IPS-20b (cell line): ENCODE measurements around the gene SEC61B.

Experiments
- H3K27ac ChIP-seq: one replicate; pipeline ENCODE4 v1.5.1; 2013; ENCODE audit warnings: low read length
- H3K27me3 ChIP-seq: 2 replicates; pipeline ENCODE4 v1.6.1; 2013; ENCODE audit warnings: mild to moderate bottlenecking, low read length, inconsistent platforms; ENCODE audit not compliant: insufficient read depth
- H3K36me3 ChIP-seq: 2 replicates; pipeline ENCODE4 v1.6.1; 2013; ENCODE audit warnings: low read depth, mild to moderate bottlenecking, inconsistent platforms, low read length, moderate library complexity; ENCODE audit not compliant: insufficient read depth
- H3K4me1 ChIP-seq: 2 replicates; pipeline ENCODE4 v1.6.1; 2013; ENCODE audit warnings: mild to moderate bottlenecking, control low read depth, inconsistent platforms, low read length, moderate library complexity; ENCODE audit not compliant: insufficient read depth
- H3K4me3 ChIP-seq: 2 replicates; pipeline ENCODE4 v1.5.1; 2013; ENCODE audit warnings: mild to moderate bottlenecking, low read length, inconsistent platforms
- H3K9ac ChIP-seq: 2 replicates; pipeline ENCODE4 v1.6.1; 2013; ENCODE audit warnings: low read depth, mild to moderate bottlenecking, inconsistent platforms, low read length, moderate library complexity
- H3K9me3 ChIP-seq: 2 replicates; pipeline ENCODE4 v1.6.1; 2013; ENCODE audit warnings: mild to moderate bottlenecking, low read depth, low read length, inconsistent platforms; ENCODE audit not compliant: insufficient read depth

The SEC61B gene

GRCh38 chr9:99244344-99245260 is 22.5 kb downstream of the SEC61B start:
- Histone ChIP-seq H3K9ac (no peak overlapping the region), H3K27me3 (no peaks in the 10 kb centered on the region), H3K9me3 (no peaks in the 10 kb centered on the region), H3K27ac (no peak overlapping the region), H3K36me3 (no peaks in the 10 kb centered on the region), H3K4me3 (no peak overlapping the region), H3K4me1 (no peaks in the 10 kb centered on the region)

- no peaks in the 10 kb centered on the region for H3K36me3 ChIP-seq
- no peaks in the 10 kb centered on the region for H3K4me1 ChIP-seq
- no peak overlapping the region for H3K27ac ChIP-seq
- H3K27me3 ChIP-seq = no peaks in the 10 kb centered on the region
- H3K9me3 ChIP-seq = no peaks in the 10 kb centered on the region
- H3K9ac ChIP-seq = no peak overlapping the region
- no peak overlapping the region for H3K4me3 ChIP-seq
These were observed 27.5 kb downstream of the SEC61B start for GRCh38 chr9:99249619-99250018.

GRCh38 chr9:99251157-99251556 is 29.1 kb downstream of the SEC61B start:
- Histone ChIP-seq H3K27me3 (no peaks in the 10 kb centered on the region), H3K36me3 (no peaks in the 10 kb centered on the region), H3K9ac (no peak overlapping the region), H3K4me3 (no peak overlapping the region), H3K27ac (no peak overlapping the region), H3K9me3 (no peaks in the 10 kb centered on the region), H3K4me1 (no peaks in the 10 kb centered on the region)

- H3K27ac ChIP-seq = no peak overlapping the region
- no peak overlapping the region for H3K9ac ChIP-seq
- no peaks in the 10 kb centered on the region for H3K4me1 ChIP-seq
These were observed 31.1 kb downstream of the SEC61B start for GRCh38 chr9:99253134-99253533.

GRCh38 chr9:99253772-99254431 is 31.8 kb downstream of the SEC61B start:
- Histone ChIP-seq H3K4me3 (no peak overlapping the region), H3K36me3 (no peaks in the 10 kb centered on the region), H3K27me3 (no peaks in the 10 kb centered on the region; the same call in 1 of the 2 replicates), H3K27ac (no peak overlapping the region), H3K9me3 (no peaks in the 10 kb centered on the region), H3K9ac (no peak overlapping the region), H3K4me1 (peaks cover 2% of the 10 kb centered on the region; the same call in 1 of the 2 replicates)

More at GRCh38 chr9:99253134-99253533, 31.1 kb downstream of the SEC61B start:
- Histone ChIP-seq H3K9me3 (no peaks in the 10 kb centered on the region), H3K4me3 (no peak overlapping the region), H3K27me3 (no peaks in the 10 kb centered on the region; the same call in 1 of the 2 replicates), H3K36me3 (no peaks in the 10 kb centered on the region)

- peaks cover 5% of the 10 kb centered on the region; the same call in 1 of the 2 replicates for H3K4me1 ChIP-seq
These were observed 33.6 kb downstream of the SEC61B start for GRCh38 chr9:99255651-99256050.

GRCh38 chr9:99257723-99258389 is 35.8 kb downstream of the SEC61B start:
- H3K27me3 ChIP-seq = no peaks in the 10 kb centered on the region; the same call in 1 of the 2 replicates
- H3K9ac ChIP-seq = no peak overlapping the region
- H3K4me3 ChIP-seq = no peak overlapping the region
- H3K27ac ChIP-seq = no peak overlapping the region
- H3K36me3 ChIP-seq = no peaks in the 10 kb centered on the region
- no peaks in the 10 kb centered on the region for H3K9me3 ChIP-seq
- H3K4me1 ChIP-seq = peaks cover 5% of the 10 kb centered on the region; the same call in 1 of the 2 replicates

More at GRCh38 chr9:99255651-99256050, 33.6 kb downstream of the SEC61B start:
- H3K9me3 ChIP-seq = no peaks in the 10 kb centered on the region
- H3K36me3 ChIP-seq = no peaks in the 10 kb centered on the region
- no peak overlapping the region for H3K27ac ChIP-seq
- H3K4me3 ChIP-seq = no peak overlapping the region
- H3K27me3 ChIP-seq = no peaks in the 10 kb centered on the region; the same call in 1 of the 2 replicates
- H3K9ac ChIP-seq = no peak overlapping the region

- Histone ChIP-seq H3K27ac (no peak overlapping the region), H3K9ac (no peak overlapping the region), H3K27me3 (no peaks in the 10 kb centered on the region; the same call in 1 of the 2 replicates), H3K4me1 (peaks cover 5% of the 10 kb centered on the region; the same call in 1 of the 2 replicates), H3K4me3 (no peak overlapping the region), H3K36me3 (no peaks in the 10 kb centered on the region), H3K9me3 (no peaks in the 10 kb centered on the region)
These were observed 37.3 kb downstream of the SEC61B start for GRCh38 chr9:99259231-99259918.

GRCh38 chr9:99261923-99262322 is 39.8 kb downstream of the SEC61B start:
- Histone ChIP-seq H3K27me3 (no peaks in the 10 kb centered on the region; the same call in 1 of the 2 replicates), H3K4me1 (peaks cover 5% of the 10 kb centered on the region; the same call in 1 of the 2 replicates), H3K4me3 (no peak overlapping the region), H3K9me3 (no peaks in the 10 kb centered on the region), H3K36me3 (no peaks in the 10 kb centered on the region), H3K27ac (no peak overlapping the region), H3K9ac (no peak overlapping the region)

- no peaks in the 10 kb centered on the region; the same call in 1 of the 2 replicates for H3K27me3 ChIP-seq
- no peaks in the 10 kb centered on the region for H3K36me3 ChIP-seq
- peaks cover 5% of the 10 kb centered on the region; the same call in 1 of the 2 replicates for H3K4me1 ChIP-seq
- no peak overlapping the region for H3K27ac ChIP-seq
- no peak overlapping the region for H3K4me3 ChIP-seq
- no peaks in the 10 kb centered on the region for H3K9me3 ChIP-seq
- H3K9ac ChIP-seq = no peak overlapping the region
These were observed 40.9 kb downstream of the SEC61B start for GRCh38 chr9:99262949-99263418.
